GM19193 (cell line): Measurements from ENCODE around the gene NHEJ1.

Experiments used
- POLR2A ChIP-seq: IDR thresholded peaks from 4 replicates; pipeline ENCODE4 v1.6.1; 2011; ENCODE audit not compliant: insufficient read depth, insufficient read length; ENCODE audit errors: extremely low read depth

The NHEJ1 gene

DNA sequence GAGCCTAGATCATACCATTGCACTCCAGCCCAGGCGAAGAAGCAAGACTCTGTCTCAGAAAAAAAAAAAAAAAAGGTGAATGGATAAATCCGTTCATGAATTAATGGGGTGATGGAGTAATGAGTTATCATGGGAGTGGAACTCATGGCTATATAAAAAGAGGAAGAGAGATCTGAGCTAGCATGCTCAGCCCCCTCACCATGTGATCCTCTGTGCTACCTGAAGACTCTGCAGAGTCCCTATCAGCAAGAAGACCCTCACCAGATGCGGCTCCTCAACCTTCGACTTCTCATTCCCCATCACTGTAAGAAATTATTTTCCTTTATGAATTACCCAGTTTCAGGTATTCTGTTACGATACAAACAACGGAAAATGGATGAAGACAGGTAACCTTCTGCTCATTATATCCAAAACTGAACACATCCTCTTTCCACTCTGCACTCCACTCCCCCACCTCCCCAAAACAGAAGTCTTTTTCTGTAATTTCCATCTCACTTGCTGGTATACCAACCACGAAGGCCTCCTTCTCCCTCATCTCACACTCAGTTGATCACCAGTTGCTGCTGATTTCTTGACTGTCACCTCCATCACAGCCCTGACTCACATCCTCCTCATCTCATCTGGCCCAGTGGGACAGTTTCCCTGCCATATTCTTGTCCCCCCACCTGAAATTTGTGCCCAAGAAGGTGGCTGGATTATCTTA, 26.3 kb upstream of the NHEJ1 start:
- TF ChIP-seq POLR2A: no peak

DNA sequence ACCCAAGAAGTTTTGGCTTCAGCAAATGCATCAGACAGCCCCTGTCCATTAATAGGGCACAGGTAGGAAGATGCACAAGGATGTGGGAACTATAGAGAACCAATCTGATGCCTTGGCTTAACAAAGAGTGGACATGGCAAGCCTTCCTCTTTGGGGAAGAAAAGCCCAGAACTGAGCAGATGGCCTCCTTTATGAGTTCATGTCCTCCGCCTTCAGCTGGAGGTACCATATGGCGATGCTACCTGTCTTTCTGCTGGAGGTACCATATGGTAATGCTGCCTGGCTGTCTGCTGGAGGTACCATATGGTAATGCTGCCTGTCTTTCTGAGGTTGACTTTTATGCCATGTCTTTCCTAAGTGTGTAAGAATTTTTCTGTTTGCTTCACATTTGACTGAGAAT, 23.5 kb upstream of the NHEJ1 start:
- no peak for TF ChIP-seq POLR2A

DNA sequence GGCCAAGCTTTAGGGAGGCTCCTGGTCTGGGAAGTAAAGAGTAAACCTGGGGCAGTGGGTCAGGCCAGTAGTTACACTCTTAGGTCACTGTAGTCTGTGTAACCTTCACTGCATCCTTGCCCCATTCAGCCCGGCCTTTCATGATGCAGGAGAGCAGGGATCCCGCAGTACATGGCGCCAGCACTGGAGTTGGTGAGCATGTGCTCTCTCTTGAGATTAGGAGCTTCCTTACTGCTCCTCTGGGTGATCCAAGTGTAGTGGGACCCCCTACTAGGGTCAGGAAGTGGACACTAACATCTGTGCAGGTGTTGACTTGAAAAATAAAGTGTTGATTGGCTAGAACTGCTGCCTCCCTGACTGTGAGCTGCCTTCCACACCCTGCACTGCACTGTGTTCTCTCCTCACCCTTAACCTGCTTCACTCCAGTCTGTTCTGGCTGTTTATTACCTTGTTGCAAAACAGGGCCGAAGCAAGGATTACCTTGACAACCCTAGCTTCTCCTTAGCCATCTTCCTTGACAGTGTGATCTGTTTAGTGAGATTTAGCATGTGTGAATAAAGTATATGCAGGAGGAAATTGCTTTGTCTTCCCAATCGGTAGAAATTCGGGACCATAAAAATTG, 22.6 kb upstream of the NHEJ1 start:
- no peak for TF ChIP-seq POLR2A

GRCh38 chr2:219182331-219183150, 21.9 kb upstream of the NHEJ1 start:
- TF ChIP-seq POLR2A: no peak

DNA sequence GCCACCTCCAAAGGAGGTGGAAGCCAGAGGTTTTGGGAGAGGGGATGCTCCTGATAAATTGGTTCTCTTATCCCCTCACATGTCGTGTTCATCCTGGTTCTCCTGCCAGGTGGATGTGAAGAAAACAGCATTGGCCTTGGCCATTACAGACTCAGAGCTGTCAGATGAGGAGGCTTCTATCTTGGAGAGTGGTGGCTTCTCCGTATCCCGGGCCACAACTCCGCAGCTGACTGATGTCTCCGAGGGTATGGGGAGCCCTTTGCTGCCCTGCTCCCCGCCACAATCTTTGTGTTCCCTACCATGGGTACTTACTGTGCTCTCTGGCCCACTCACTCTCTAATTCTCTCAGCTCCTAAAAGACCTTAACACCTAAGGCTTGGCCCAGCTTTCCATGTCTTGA, 20.9 kb upstream of the NHEJ1 start:
- TF ChIP-seq POLR2A: no peak

DNA sequence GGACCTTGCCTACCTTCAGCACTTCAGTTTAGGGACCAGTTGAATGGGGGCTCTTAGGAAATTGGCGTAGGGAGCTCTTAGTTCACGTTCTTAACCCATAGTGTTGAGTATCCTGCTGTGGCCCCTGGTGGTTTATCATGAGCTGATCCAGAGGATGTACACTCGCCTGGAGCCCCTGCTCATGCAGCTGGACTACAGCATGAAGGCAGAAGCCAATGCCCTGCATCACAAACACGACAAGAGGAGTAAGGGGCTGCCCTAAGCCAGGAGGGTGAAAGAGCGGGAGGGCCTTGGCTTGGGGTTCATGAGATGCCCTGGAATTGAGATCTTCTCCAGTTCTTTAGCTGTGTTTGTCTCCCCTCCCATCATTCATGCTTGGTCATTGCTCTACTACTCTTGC, 20.3 kb upstream of the NHEJ1 start:
- TF ChIP-seq POLR2A: no peak

GRCh38 chr2:219179601-219180465, 19.2 kb upstream of the NHEJ1 start:
- no peak for TF ChIP-seq POLR2A

DNA sequence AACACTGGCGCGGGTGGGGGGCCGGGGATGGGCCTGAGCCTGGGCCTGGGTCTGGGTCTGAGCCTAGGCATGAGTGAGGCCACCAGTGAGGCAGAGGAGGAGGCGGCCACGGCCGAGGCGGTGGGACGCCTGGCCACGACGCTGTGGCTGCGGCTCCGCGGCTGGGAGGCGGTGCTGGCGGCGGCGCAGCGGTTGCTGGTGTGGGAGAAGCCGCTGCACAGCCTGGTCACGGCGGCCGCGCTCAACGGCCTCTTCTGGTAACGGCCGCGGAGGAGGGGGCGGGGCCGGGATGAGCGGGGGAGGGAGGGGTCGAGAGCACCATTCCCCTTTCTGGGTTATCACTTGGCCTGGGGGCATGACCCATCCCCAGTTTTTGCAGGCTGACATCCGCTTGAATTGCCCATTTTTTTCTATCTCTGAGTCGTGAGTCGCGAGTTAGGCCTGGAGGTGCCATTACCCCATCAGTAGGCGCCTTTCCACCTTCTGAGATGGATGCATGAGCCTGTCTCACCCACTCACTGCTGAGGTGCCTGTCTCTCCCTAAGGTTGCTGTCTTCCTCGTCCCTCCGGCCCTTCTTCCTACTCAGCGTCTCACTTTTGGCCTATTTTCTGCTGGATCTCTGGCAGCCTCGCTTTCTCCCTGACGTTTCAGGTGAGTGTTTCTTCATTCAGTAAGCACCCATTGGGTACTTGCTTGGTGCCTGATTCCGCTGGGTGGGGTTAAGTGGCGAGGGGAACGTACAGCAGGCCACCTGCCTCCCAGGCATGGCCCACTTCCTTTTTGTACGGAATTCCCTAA, 18.0 kb upstream of the NHEJ1 start:
- no peak for TF ChIP-seq POLR2A

DNA sequence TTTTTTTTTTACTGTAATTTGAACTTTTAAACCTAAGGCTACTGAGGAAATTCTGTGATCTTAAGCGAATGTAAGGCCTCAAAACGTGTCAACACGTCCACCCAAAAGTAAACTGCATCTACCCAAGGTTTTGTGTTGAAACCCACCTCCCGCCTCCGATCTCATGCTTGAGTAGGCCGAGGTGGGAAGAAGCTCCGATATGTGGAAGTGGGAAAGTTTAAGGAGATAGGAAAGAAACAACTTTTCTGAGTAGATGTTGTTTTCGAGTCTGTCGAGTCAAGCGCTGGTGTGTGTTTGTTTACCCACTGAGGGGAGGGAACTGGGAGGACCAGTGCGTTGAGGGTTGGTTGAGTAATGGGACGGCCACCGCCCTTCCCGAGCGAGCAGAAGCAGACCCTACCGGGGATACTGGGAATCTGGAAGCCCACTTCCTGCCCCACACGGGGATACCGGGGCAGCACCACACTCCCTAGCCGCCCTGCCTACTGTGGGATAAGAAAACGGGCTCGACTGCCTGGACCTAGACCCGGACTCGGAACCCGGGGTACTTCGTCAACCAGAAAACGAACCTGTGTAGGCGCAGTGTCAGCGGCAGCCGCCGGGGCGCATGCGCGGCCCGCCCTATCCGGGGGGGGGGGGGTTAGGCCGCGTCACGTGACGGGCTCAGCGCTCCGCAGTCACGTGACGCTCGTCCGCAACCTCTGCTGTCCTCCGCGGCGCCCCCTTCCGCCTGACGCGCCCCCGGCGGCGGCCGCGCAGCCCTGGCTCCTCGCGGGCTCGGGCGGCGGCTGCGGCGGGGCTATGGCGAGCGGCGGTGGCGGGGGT, 17.1 kb upstream of the NHEJ1 start, which contains the start of gene RETREG2:
Gene RETREG2 (plus strand): TSS at position 724 of the 825 bp plus-strand sequence. CDS start 78 bp downstream, at position 802.
- TF ChIP-seq POLR2A: peak; percentile 97

GRCh38 chr2:219176818-219177551, 16.4 kb upstream of the NHEJ1 start, which contains the start of gene CNPPD1:
TSS of gene CNPPD1 (minus strand) at chr2:219176925. CDS start at chr2:219176828, 97 bp downstream.
- peak; percentile 86 for TF ChIP-seq POLR2A

DNA sequence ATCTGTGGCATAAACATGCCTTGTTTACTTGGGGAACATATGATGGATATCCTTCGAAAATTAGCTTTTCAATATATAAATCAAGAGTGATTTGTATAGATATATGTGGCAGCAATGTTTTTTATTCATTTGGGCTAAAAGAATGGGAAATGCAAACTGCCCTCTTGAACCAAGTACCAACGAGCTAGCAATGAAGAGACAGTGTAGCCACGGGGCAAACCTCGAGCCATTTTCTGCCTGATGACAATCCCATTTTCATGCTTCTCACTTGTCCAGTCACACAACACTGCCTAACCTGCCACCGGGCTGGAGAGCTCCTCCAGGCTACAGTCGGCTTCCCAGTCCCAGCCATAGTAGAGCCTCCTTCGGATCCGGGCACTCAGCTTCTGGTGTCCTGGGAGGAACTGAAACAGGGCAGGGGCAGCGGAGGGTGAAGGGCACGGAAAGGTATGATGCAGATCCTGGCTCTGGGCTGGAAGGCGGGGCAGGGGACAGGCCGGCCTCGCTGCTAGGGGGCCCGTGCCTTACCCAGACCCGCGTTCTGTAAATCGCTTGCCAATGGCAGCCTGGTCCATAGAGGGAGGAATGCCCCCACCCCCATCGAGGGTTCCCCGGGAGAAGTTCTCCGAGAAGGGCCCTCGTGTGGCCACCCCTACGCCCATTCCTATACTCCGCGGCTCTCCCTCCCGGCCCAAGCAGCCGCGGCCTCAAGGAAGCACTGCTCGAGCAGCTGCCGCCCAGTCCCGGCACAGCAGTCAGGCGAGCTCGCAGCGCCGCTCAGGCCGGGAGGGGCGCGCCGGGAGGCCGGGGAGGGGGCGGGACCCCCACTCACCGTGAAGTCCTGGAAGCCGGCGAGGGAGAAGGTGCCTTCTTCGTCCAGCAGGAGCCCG, 15.6 kb upstream of the NHEJ1 start:
- no peak for TF ChIP-seq POLR2A
